AG09309 (cell line): ENCODE results near the gene ASPHD1.
A peak's percentile ranks its signal among the peaks of the same experiment; 100 is the strongest.
"Not testable (repeated sequence)": the region's sequence is repeated elsewhere in the genome, so short reads cannot be mapped to it uniquely, and the experiment has no call there.

ENCODE experiments used
- DNase-seq: peaks from one replicate; pipeline ENCODE4 v3.0.0-alpha.2; 2010; ENCODE audit warnings: low read depth
- H3K4me3 ChIP-seq: 2 replicates; pipeline ENCODE4 v1.5.1; 2011; ENCODE audit warnings: mild to moderate bottlenecking, low read depth, low read length, moderate library complexity; ENCODE audit not compliant: control insufficient read depth
- TF ChIP-seq, protein P1 (sequence below): IDR thresholded peaks from 2 replicates; pipeline ENCODE4 v1.5.1; 2011; ENCODE audit warnings: mild to moderate bottlenecking, low read depth, low read length, inconsistent platforms; ENCODE audit not compliant: insufficient read depth, control insufficient read depth; ENCODE audit errors: missing control alignments

ASPHD1 gene

DNA sequence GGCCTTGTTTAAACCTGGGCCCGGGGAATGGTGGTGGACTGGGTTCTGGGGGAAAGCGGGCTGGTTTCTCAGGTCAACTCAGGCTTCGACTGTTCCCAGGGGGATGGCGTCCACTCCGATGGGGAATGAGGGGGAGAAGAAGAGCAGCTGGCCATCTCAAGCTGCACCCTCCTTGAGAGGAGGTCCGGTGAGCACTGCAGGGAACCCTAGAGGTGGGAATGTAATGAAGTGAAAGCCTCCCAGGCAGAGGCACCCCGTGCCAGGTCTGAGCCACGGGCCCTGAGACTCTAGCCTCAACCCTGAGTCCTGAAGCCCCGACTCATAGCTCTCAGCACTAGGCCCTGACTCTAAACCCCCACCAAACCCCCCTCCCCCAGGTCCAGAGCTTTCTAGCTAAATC is 36.1 kb upstream of the ASPHD1 start:
- no peak overlapping the region for H3K4me3 ChIP-seq
- TF ChIP-seq, protein P1, sequence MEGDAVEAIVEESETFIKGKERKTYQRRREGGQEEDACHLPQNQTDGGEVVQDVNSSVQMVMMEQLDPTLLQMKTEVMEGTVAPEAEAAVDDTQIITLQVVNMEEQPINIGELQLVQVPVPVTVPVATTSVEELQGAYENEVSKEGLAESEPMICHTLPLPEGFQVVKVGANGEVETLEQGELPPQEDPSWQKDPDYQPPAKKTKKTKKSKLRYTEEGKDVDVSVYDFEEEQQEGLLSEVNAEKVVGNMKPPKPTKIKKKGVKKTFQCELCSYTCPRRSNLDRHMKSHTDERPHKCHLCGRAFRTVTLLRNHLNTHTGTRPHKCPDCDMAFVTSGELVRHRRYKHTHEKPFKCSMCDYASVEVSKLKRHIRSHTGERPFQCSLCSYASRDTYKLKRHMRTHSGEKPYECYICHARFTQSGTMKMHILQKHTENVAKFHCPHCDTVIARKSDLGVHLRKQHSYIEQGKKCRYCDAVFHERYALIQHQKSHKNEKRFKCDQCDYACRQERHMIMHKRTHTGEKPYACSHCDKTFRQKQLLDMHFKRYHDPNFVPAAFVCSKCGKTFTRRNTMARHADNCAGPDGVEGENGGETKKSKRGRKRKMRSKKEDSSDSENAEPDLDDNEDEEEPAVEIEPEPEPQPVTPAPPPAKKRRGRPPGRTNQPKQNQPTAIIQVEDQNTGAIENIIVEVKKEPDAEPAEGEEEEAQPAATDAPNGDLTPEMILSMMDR, result no peak
- no peak for DNase-seq

DNA sequence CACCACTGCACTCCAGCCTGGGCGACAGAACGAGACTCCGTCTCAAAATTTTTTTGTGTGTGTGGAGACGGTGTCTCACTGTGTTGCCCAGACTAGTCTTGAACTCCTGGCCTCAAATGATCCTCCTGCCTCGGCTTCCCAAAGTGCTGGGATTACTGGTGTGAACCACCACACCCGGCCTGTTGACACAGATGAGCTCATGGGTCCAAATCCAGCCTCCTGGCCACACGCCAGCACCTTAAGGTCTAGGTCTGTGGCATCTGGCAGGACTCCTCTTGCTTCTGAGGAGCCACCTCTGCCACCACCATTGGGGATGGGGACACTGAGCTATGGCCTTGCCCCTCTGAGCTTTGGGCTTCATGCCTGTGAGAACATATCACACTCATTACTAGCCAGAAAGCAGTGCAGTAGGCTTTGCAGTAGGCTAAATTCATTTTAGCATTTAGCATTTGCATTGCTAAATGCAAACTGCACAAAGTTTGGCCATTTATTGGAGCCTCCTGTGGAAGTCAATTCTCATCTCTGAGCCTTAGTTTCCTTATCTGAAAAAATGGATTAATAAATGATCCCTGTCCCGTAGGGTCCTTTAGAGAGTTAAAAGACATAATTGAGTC is 31.8 kb upstream of the ASPHD1 start:
- TF ChIP-seq, protein P1, result no peak
- DNase-seq, result no peak
- no peak overlapping the region for H3K4me3 ChIP-seq

DNA sequence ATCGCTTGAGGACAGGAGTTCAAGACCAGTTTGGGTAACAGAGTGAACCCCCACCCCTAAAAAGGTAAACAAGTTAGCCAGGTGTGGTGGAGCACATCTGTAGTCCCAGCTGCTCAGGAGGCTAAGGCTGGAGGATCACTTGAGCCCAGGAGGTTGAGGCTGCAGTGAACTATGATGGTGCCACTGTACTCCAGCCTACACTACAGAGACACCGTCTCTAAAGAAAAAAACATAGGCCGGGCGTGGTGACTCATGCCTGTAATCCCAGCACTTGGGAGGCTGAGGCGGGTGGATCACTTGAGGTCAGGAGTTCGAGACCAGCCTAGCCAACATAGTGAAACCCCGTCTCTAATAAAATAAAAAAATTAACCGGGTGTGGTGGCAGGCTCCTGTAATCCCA is 31.2 kb upstream of the ASPHD1 start:
- H3K4me3 ChIP-seq, DNase-seq: not testable (repeated sequence)

GRCh38 chr16:29871822-29872546 is 28.3 kb upstream of the ASPHD1 start:
- no peak for DNase-seq
- TF ChIP-seq, protein P1, result no peak
- no peak overlapping the region for H3K4me3 ChIP-seq

GRCh38 chr16:29873319-29873718 is 27.0 kb upstream of the ASPHD1 start:
- TF ChIP-seq, protein P1, result no peak
- no peak for DNase-seq
- no peak overlapping the region for H3K4me3 ChIP-seq

GRCh38 chr16:29875206-29875605 is 25.1 kb upstream of the ASPHD1 start:
- H3K4me3 ChIP-seq, result no peak overlapping the region
- TF ChIP-seq, protein P1, result no peak
- no peak for DNase-seq

DNA sequence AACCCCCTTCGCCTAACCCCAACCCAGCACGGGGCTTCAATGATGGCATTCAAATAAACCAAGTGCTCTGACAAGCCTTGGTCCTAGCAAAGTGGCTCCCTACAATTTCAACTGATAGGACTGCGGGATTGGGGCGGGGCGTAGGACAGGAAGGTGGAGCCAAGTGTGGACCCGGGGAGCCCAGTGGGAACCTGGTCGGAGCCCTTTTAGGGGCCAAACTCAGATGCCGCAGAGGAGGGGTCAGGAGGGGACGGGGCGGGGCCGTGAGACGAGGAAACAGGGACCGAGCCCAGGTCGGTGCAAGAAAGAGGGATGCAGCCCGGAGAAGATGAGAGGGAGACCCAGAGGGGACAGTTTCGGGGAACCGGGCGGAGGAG is 24.1 kb upstream of the ASPHD1 start:
- TF ChIP-seq, protein P1, result no peak

More for the DNA sequence above, 24.1 kb upstream of the ASPHD1 start:
- no peak for DNase-seq
- H3K4me3 ChIP-seq, result peak overlapping the region; percentile 21
